ENCODE data around the gene VNN1.

Gene VNN1, protein sequence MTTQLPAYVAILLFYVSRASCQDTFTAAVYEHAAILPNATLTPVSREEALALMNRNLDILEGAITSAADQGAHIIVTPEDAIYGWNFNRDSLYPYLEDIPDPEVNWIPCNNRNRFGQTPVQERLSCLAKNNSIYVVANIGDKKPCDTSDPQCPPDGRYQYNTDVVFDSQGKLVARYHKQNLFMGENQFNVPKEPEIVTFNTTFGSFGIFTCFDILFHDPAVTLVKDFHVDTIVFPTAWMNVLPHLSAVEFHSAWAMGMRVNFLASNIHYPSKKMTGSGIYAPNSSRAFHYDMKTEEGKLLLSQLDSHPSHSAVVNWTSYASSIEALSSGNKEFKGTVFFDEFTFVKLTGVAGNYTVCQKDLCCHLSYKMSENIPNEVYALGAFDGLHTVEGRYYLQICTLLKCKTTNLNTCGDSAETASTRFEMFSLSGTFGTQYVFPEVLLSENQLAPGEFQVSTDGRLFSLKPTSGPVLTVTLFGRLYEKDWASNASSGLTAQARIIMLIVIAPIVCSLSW
- total RNA-seq, result 0 to 0.17 (median 0) reads per million in 3 donors

DNA sequence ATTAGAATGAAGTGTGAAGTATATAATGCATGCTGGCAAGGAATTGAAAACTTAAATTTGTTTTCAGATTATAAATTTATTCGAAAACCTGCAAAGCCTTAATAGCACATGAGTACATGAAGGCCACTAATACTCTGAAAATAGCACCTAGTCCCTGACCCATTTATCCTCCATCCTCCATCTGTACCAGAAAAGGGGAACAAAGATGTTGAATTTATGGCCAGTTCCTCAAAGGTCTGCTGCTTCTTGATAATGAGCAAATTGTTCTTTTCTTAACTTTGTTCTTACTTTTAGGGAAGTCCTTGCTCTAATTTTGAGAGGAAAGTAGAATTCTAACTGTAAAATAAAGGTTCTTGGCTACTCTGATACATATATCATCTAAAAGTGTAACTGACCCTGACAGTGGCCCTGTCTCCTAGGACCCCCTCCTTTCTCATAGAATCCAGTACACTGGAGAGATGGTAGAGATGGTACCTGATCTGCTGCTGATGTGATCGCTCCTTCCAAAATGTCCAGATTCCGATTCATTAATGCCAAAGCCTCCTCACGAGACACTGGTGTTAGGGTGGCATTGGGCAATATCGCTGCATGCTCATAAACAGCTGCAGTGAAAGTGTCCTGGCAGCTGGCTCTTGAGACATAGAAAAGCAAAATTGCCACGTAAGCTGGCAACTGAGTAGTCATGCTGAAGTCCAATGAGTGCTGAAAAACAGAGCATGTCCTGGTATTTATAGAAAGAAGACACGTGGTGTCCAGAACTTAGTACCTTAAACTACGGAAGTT, at the start of gene VNN1:
Gene VNN1 (minus strand): TSS at position 704 of the 783 bp plus-strand sequence. CDS start 20 bp downstream, at position 684.
- Histone ChIP-seq H3K27me3 (replicated peaks; ENCODE audit: control insufficient read depth, insufficient read depth, low read length, poor library complexity, severe bottlenecking) (no peaks in the 10 kb centered on the region), H3K9me3 (ENCODE audit: control insufficient read depth, low read length) (no peaks in the 10 kb centered on the region), H3K4me1 (ENCODE audit: control insufficient read depth, insufficient read depth, low read length, poor library complexity, severe bottlenecking) (no peaks in the 10 kb centered on the region), H3K27ac (ENCODE audit: insufficient read depth, low read length, poor library complexity, severe bottlenecking) (no peak within 1 kb of the TSS), H3K4me3 (ENCODE audit: insufficient read depth, low read depth, low read length, poor library complexity, severe bottlenecking) (no peak within 1 kb of the TSS), H3K36me3 (ENCODE audit: control insufficient read depth, insufficient read depth, low read length) (no peaks in the 10 kb centered on the region)
- no peak for DNase-seq

DNA sequence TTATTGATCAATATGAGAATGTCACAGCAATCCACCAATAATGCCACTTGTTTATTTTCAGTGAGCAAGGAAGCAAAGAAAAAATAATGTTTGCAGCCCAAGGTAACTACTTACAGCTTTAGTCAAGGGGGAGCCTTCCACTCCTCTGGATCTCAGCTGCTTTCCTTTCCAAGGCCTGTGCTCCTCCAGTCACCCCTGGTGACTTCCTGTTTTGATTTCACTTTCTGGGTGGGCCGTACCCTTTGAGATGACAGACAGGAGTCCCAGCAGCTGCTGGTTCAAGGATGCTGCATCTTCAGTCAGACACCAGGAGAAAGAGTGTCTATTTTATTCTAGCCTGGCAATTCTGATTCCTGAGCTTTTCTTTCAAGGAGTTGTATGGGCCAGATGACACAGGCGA, 49.4 kb upstream of the VNN1 start:
- Histone ChIP-seq H3K4me3 (ENCODE audit: insufficient read depth, low read depth, low read length, poor library complexity, severe bottlenecking) (peak overlapping the region; percentile 35), H3K9me3 (ENCODE audit: control insufficient read depth, low read length) (no peaks in the 10 kb centered on the region), H3K36me3 (ENCODE audit: control insufficient read depth, insufficient read depth, low read length) (no peaks in the 10 kb centered on the region), H3K27ac (ENCODE audit: insufficient read depth, low read length, poor library complexity, severe bottlenecking) (peak overlapping the region; percentile 19), H3K27me3 (replicated peaks; ENCODE audit: control insufficient read depth, insufficient read depth, low read length, poor library complexity, severe bottlenecking) (no peaks in the 10 kb centered on the region), H3K4me1 (ENCODE audit: control insufficient read depth, insufficient read depth, low read length, poor library complexity, severe bottlenecking) (no peaks in the 10 kb centered on the region)
- peak in 1 of 3 donors; percentile 4 for DNase-seq

DNA sequence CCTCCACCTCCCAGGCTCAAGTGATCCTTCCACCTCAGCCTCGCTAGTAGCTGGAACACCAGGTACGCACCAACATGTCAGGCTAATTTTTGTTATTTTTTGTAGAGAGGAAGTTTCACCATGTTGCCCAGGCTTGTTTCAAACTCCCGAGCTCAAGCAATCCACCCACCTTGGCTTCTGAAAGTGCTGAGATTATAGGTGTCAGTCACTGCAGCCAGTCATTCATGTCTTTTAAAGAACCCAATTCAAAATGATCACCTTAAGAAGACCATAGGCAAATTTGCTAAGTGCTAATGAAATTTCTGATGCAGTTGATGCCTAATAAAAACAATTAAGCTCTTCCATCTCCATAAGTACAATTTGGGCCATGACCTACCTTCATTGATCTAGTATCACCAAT, 46.4 kb upstream of the VNN1 start:
- Histone ChIP-seq H3K27ac (ENCODE audit: insufficient read depth, low read length, poor library complexity, severe bottlenecking) (no peak overlapping the region), H3K4me3 (ENCODE audit: insufficient read depth, low read depth, low read length, poor library complexity, severe bottlenecking) (no peak overlapping the region), H3K27me3 (replicated peaks; ENCODE audit: control insufficient read depth, insufficient read depth, low read length, poor library complexity, severe bottlenecking) (no peaks in the 10 kb centered on the region), H3K4me1 (ENCODE audit: control insufficient read depth, insufficient read depth, low read length, poor library complexity, severe bottlenecking) (no peaks in the 10 kb centered on the region), H3K9me3 (ENCODE audit: control insufficient read depth, low read length) (no peaks in the 10 kb centered on the region), H3K36me3 (ENCODE audit: control insufficient read depth, insufficient read depth, low read length) (no peaks in the 10 kb centered on the region)
- no peak for DNase-seq

DNA sequence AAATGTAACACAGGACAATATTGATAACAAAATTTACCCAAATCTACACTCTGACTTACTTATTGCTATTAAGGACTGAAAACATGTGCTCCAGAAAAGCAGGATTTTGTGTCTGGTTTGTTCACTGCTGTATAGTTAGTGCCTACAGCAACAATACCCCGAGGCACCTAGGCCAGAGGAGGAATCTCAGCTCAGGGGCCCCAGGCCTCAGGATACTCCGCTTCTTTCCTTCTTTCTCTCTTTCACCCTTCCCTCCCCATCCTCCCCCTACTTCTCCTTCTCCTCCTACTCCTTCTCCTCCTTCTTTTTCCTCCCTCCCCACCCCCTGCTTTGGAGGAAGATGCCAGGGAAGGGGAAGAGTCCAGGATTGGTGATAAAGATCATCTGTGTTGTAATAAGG, 44.8 kb upstream of the VNN1 start:
- no peak for DNase-seq
- H3K27ac ChIP-seq (ENCODE audit: insufficient read depth, low read length, poor library complexity, severe bottlenecking), result no peak overlapping the region
- no peak overlapping the region for H3K4me3 ChIP-seq (ENCODE audit: insufficient read depth, low read depth, low read length, poor library complexity, severe bottlenecking)
- H3K9me3 ChIP-seq (ENCODE audit: control insufficient read depth, low read length), result no peaks in the 10 kb centered on the region
- no peaks in the 10 kb centered on the region for H3K36me3 ChIP-seq (ENCODE audit: control insufficient read depth, insufficient read depth, low read length)
- no peaks in the 10 kb centered on the region for H3K4me1 ChIP-seq (ENCODE audit: control insufficient read depth, insufficient read depth, low read length, poor library complexity, severe bottlenecking)
- H3K27me3 ChIP-seq (replicated peaks; ENCODE audit: control insufficient read depth, insufficient read depth, low read length, poor library complexity, severe bottlenecking), result no peaks in the 10 kb centered on the region

DNA sequence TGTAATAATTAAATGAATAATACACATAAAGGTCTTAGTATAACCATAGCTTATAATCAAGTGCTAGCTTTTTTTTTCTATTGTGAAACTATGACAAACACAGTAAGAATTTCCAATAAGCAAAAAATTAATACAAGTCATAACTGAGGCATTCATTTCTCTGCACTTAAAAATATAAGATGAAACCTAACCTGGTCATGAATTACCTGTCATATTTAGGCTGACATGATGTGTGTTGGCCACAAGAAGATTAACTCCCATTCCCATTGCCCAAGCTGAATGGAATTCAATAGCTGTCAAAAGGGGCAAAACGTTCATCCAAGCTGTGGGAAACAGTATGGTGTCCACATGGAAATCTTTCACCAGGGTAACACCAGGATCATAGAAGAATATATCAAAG, 38.4 kb upstream of the VNN1 start:
- H3K27me3 ChIP-seq (replicated peaks; ENCODE audit: control insufficient read depth, insufficient read depth, low read length, poor library complexity, severe bottlenecking), result no peaks in the 10 kb centered on the region
- H3K4me3 ChIP-seq (ENCODE audit: insufficient read depth, low read depth, low read length, poor library complexity, severe bottlenecking), result no peak overlapping the region
- H3K27ac ChIP-seq (ENCODE audit: insufficient read depth, low read length, poor library complexity, severe bottlenecking), result no peak overlapping the region
- H3K4me1 ChIP-seq (ENCODE audit: control insufficient read depth, insufficient read depth, low read length, poor library complexity, severe bottlenecking), result no peaks in the 10 kb centered on the region
- no peak for DNase-seq
- H3K9me3 ChIP-seq (ENCODE audit: control insufficient read depth, low read length), result no peaks in the 10 kb centered on the region
- H3K36me3 ChIP-seq (ENCODE audit: control insufficient read depth, insufficient read depth, low read length), result no peaks in the 10 kb centered on the region

DNA sequence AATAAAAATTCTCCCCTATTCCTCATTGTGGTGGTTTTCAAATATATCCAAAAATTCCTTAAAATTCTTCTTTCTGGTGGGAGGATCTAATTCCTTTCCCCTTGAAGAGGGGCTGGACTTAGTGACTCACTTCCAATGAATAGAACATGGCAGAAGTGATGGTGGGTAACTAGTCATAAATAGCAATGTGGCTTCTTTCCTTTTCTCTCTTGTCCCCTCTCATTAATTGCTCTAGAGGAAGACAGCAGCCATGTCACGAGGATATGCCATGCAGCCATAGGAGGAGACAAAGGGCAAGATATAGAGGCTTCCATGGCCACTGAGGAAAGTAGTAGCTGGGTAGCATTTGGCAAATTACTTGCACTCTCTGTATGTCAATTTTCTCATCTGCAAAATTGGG, 38.0 kb upstream of the VNN1 start:
- H3K27ac ChIP-seq (ENCODE audit: insufficient read depth, low read length, poor library complexity, severe bottlenecking), result no peak overlapping the region
- H3K36me3 ChIP-seq (ENCODE audit: control insufficient read depth, insufficient read depth, low read length), result no peaks in the 10 kb centered on the region
- H3K4me3 ChIP-seq (ENCODE audit: insufficient read depth, low read depth, low read length, poor library complexity, severe bottlenecking), result no peak overlapping the region

DNA sequence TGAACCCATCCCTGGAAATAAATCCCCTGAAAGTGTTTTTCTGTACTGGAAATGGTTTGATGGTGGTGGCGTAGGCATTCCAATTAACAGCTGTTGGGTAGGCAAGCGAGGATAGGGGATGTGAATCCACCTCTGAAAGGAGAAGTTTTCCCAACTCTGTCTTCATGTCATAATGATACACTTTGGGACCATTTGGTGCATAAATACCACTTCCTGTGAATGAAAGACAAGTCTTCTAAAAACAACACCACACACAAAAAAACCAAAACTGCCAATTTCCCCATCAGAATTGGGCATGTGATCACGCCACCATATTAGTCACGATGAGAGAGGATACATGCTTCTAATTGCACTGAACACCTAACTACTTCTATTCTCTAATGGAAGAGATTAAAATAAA, 37.5 kb upstream of the VNN1 start:
- Histone ChIP-seq H3K4me1 (ENCODE audit: control insufficient read depth, insufficient read depth, low read length, poor library complexity, severe bottlenecking) (no peaks in the 10 kb centered on the region), H3K36me3 (ENCODE audit: control insufficient read depth, insufficient read depth, low read length) (no peaks in the 10 kb centered on the region), H3K27me3 (replicated peaks; ENCODE audit: control insufficient read depth, insufficient read depth, low read length, poor library complexity, severe bottlenecking) (no peaks in the 10 kb centered on the region), H3K27ac (ENCODE audit: insufficient read depth, low read length, poor library complexity, severe bottlenecking) (no peak overlapping the region), H3K4me3 (ENCODE audit: insufficient read depth, low read depth, low read length, poor library complexity, severe bottlenecking) (no peak overlapping the region), H3K9me3 (ENCODE audit: control insufficient read depth, low read length) (no peaks in the 10 kb centered on the region)
- DNase-seq, result no peak

More for the DNA sequence above, 38.0 kb upstream of the VNN1 start:
- DNase-seq, result no peak
- H3K9me3 ChIP-seq (ENCODE audit: control insufficient read depth, low read length), result no peaks in the 10 kb centered on the region
- no peaks in the 10 kb centered on the region for H3K27me3 ChIP-seq (replicated peaks; ENCODE audit: control insufficient read depth, insufficient read depth, low read length, poor library complexity, severe bottlenecking)
- H3K4me1 ChIP-seq (ENCODE audit: control insufficient read depth, insufficient read depth, low read length, poor library complexity, severe bottlenecking), result no peaks in the 10 kb centered on the region

DNA sequence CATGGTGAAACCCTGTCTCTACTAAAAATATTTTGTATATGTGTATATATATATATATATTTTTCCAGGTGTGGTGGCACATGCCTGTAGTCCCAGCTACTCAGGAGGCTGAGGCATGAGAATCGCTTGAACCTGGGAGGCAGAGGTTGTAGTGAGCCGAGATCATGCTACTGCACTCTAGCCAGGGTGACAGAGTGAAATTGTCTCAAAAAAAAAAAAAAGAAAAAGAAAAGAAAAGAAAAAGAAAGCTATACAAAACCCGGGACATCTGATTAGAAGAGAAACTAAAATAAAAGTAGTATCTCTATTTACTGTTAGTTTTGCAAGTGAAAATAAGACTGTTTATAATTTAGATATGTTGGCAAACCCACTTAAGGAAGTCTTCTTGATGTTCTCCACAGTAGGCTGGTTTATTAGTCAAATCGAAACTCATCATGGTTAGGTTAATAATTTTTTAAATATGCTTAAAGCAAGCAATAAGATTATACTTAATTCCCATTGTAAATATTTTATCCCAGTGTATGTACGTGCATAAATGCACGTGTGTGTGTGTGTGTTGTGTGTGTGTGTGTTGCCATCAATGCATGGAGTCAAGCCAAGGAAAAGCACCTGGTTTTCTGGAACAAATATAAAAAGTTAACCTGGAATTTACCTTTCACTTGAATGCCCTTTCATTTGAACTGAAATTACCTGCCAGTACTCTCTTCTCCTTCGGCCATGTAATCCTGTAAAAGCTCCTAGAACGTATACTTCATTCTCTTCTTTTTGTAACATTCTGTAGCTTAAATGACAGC, 36.8 kb upstream of the VNN1 start:
- Histone ChIP-seq H3K36me3 (ENCODE audit: control insufficient read depth, insufficient read depth, low read length) (no peaks in the 10 kb centered on the region), H3K27me3 (replicated peaks; ENCODE audit: control insufficient read depth, insufficient read depth, low read length, poor library complexity, severe bottlenecking) (no peaks in the 10 kb centered on the region), H3K4me3 (ENCODE audit: insufficient read depth, low read depth, low read length, poor library complexity, severe bottlenecking) (no peak overlapping the region), H3K27ac (ENCODE audit: insufficient read depth, low read length, poor library complexity, severe bottlenecking) (no peak overlapping the region), H3K4me1 (ENCODE audit: control insufficient read depth, insufficient read depth, low read length, poor library complexity, severe bottlenecking) (no peaks in the 10 kb centered on the region), H3K9me3 (ENCODE audit: control insufficient read depth, low read length) (no peaks in the 10 kb centered on the region)
- DNase-seq, result no peak

DNA sequence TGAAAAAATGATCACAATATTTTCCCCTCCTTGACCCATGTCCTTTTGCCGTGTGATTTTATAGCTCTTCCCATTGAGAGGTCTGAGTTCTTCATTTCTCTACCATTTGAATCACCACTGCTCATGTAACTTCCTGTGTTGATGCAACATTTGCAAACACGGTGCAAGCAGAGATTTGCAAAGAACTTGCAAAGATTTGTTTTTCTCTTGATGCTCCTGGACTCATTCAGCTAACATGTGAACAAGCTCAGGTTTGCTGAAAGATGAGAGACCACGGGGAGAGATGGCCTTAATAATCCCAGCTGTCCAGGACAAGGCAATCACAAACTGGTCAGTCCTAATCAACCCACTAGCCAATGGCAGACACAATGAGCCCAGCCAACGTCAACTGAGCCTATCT, 35.3 kb upstream of the VNN1 start:
- no peaks in the 10 kb centered on the region for H3K27me3 ChIP-seq (replicated peaks; ENCODE audit: control insufficient read depth, insufficient read depth, low read length, poor library complexity, severe bottlenecking)
- H3K4me3 ChIP-seq (ENCODE audit: insufficient read depth, low read depth, low read length, poor library complexity, severe bottlenecking), result no peak overlapping the region
- H3K36me3 ChIP-seq (ENCODE audit: control insufficient read depth, insufficient read depth, low read length), result no peaks in the 10 kb centered on the region
- no peak for DNase-seq
- no peaks in the 10 kb centered on the region for H3K4me1 ChIP-seq (ENCODE audit: control insufficient read depth, insufficient read depth, low read length, poor library complexity, severe bottlenecking)
- no peaks in the 10 kb centered on the region for H3K9me3 ChIP-seq (ENCODE audit: control insufficient read depth, low read length)
- no peak overlapping the region for H3K27ac ChIP-seq (ENCODE audit: insufficient read depth, low read length, poor library complexity, severe bottlenecking)
